ENCODE measurements around the gene RTN3. TPM values are rescaled to one million over a fixed set of nuclear protein-coding genes. Genes with fewer than 3 reads are reported as not detected.

RTN3 gene
- total RNA-seq, 1 experiment from 2014 or later = 95.0 TPM

DNA sequence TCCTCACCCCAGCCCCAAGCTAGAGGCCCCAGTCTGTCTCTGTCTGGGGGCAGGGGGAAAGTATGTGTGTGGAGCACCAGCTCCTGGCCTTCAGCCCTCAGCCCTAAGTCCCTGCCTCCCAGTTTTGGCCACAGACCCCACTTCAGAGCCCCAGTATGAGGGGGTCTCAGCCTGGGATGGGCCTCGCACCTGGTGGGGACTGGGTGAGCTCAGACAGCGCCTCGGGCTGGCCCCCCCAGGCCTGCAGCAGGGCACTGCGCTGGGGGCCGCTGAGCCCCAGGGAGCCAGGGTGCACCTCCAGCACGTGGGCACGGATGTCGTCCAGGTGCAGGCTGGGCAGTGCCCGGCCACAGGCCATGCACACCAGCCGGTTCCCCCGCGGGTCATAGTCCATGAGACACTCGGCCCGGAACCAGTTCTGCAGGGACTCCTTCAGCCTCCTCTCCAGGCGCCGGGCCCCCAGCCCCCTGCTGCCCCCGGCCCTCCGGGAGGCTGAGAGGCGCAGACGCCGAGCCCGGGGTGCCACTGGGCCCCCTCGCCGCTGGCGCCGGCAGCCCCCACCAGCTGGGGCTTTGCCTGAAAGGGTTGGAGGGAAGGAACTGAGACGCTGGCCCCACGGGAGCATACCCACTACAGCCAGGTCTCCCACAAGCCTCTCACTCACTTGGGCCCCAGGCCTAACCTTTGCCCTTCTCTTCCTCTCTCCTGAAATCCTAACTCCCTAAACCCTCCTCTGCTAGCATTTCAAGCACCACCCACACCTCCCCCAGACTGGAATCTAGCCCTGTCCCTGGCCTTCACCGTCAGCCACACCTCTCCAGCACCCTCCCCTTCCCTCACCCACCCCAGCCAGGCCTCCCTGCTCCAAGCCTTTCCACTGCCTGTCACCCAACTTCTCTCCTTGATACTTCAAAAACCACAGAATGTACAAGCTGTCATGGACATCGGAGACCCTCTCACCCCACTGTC lies 83.7 kb downstream of the RTN3 start:
- Histone ChIP-seq H2AFZ (ENCODE audit: low read depth, low read length, poor library complexity, severe bottlenecking) (no peak overlapping the region), H3K27me3 (ENCODE audit: insufficient read depth, low read length) (no peaks in the 10 kb centered on the region), H3K9me2 (ENCODE audit: insufficient read depth) (no peaks in the 10 kb centered on the region), H3K4me1 (ENCODE audit: control insufficient read depth in 1 of 2, insufficient read depth in 2 of 2, low read length in 2 of 2) (peaks cover 14 to 24% of the 10 kb centered on the region in 2 experiments), H3K27ac (ENCODE audit: low read depth, low read length) (no peak overlapping the region), H4K20me1 (ENCODE audit: insufficient read depth) (peaks cover 9% of the 10 kb centered on the region; the same call in 1 of the 2 replicates), H3K9me3 (ENCODE audit: control insufficient read depth in 1 of 2, insufficient read depth in 1 of 2, low read depth in 1 of 2, low read length in 2 of 2) (no peaks in the 10 kb centered on the region), H3K4me3 (replicated peaks in 1 of 2; ENCODE audit: low read depth in 1 of 2, low read length in 2 of 2) (no peak overlapping the region), H3K9ac (ENCODE audit: low read length) (no peak overlapping the region), H3K4me2 (ENCODE audit: low read length) (no peak overlapping the region), H3K79me2 (ENCODE audit: insufficient read depth, low read length) (peaks cover 21% of the 10 kb centered on the region), H3K36me3 (ENCODE audit: control insufficient read depth in 1 of 2, insufficient read depth in 2 of 2, low read length in 2 of 2) (peaks cover 2 to 4% of the 10 kb centered on the region in 2 experiments; a peak in 2 of 4 replicates)
- ChIA-PET CTCF (no interaction called here), RAD21 (ENCODE audit: low non-redundant PET in 1 of 2, low total read pairs in 2 of 2, uncharacterized antibody in 2 of 2, unreplicated experiment in 2 of 2) (no interaction called here), POLR2A (no interaction called here)
- intact Hi-C loops (cut with micrococcal nuclease) = loop anchor here (5.0 kb wide), 1 partner anchor 382 kb away; no protein-coding TSS in a partner anchor
- BruUV-seq (replicated peaks) = no TSS peak
- TF ChIP-seq POLR2A (IDR thresholded peaks at IDR 0.05; ENCODE audit: borderline replicate concordance, extremely low read depth, insufficient read depth, insufficient read length) (no peak), FOSL1 (IDR thresholded peaks at IDR 0.05; ENCODE audit: low read depth) (no peak), SRF (IDR thresholded peaks at IDR 0.05; ENCODE audit: low read depth) (no peak), EGR1 (IDR thresholded peaks at IDR 0.05; ENCODE audit: low read depth) (no peak), POLR2AphosphoS5 (IDR thresholded peaks at IDR 0.05; ENCODE audit: low read depth, low read length) (no peak), CEBPB (IDR thresholded peaks at IDR 0.05; ENCODE audit: low read depth) (no peak), EZH2 (IDR thresholded peaks at IDR 0.05) (no peak), TCF7L2 (IDR thresholded peaks at IDR 0.05; ENCODE audit: borderline replicate concordance, extremely low read depth, insufficient read depth, insufficient read length) (no peak), RAD21 (IDR thresholded peaks at IDR 0.05; ENCODE audit: low read depth) (no peak), REST (IDR thresholded peaks at IDR 0.05; ENCODE audit: low read depth) (no peak), YY1 (IDR thresholded peaks at IDR 0.05; ENCODE audit: extremely low read depth, insufficient replicate concordance, low read depth, low read length) (no peak), JUND (IDR thresholded peaks at IDR 0.05) (no peak), ELF1 (IDR thresholded peaks at IDR 0.05; ENCODE audit: borderline replicate concordance, low read depth) (no peak), ZFX (IDR thresholded peaks at IDR 0.05) (no peak), SP1 (IDR thresholded peaks at IDR 0.05; ENCODE audit: low read depth) (no peak)
- TF ChIP-seq, protein P1, sequence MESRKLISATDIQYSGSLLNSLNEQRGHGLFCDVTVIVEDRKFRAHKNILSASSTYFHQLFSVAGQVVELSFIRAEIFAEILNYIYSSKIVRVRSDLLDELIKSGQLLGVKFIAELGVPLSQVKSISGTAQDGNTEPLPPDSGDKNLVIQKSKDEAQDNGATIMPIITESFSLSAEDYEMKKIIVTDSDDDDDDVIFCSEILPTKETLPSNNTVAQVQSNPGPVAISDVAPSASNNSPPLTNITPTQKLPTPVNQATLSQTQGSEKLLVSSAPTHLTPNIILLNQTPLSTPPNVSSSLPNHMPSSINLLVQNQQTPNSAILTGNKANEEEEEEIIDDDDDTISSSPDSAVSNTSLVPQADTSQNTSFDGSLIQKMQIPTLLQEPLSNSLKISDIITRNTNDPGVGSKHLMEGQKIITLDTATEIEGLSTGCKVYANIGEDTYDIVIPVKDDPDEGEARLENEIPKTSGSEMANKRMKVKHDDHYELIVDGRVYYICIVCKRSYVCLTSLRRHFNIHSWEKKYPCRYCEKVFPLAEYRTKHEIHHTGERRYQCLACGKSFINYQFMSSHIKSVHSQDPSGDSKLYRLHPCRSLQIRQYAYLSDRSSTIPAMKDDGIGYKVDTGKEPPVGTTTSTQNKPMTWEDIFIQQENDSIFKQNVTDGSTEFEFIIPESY (IDR thresholded peaks at IDR 0.05; ENCODE audit: extremely low read depth, insufficient replicate concordance, low read length) = no peak
- ATAC-seq (no peak), DNase-seq (ENCODE audit: low read depth, low spot score) (no peak)
